GM21390 (cell line): ENCODE results near the gene HEMK1.

Source experiments
- ATAC-seq: cut with Tn5 transposase; IDR thresholded peaks from one replicate; pipeline ENCODE4 v1.9.1; 2021; ENCODE audit not compliant: unreplicated experiment

The HEMK1 gene

GRCh38 chr3:50573566-50574443 is 4.5 kb downstream of the HEMK1 start:
- ATAC-seq = no peak

GRCh38 chr3:50574444-50574831 is 5.1 kb downstream of the HEMK1 start:
- ATAC-seq = no peak

DNA sequence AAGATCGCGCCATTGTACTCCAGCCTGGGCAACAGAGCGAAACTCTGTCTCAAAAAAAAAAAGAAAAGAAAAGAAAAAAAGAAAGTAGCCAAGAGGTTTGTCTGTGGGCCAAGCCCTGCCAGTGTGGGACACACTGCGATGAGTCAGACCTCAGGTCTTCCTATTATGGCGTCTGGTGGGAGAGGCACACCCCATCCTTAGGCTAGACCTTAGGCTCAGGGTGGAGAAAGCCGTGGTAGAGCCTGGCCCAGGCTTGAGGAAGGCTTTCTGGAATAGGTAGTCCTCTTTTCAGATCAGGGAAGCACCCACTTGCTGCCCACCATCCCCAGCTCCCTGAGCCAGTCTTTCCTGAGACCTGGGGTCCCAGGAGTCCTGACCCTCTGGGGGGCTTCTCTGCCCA is 6.0 kb downstream of the HEMK1 start:
- no peak for ATAC-seq

DNA sequence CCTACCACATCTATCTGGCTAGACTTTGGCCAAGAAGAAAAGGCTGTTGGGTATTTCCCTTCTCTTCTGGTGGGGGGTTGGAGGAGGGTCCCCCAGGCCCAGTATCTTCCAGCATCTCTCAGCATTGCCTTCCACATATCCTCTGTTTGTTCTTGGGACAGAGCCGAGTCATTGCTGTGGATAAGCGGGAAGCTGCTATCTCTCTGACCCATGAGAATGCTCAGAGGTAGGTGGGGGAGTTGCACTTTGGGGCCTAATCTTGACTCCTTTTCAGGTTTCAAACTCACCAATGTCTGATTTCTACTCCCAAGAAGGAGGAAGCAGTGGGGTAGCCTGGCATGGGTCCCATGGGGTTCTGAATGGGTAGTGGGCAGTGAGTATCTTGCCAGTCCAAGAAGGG is 8.0 kb downstream of the HEMK1 start:
- ATAC-seq = no peak

DNA sequence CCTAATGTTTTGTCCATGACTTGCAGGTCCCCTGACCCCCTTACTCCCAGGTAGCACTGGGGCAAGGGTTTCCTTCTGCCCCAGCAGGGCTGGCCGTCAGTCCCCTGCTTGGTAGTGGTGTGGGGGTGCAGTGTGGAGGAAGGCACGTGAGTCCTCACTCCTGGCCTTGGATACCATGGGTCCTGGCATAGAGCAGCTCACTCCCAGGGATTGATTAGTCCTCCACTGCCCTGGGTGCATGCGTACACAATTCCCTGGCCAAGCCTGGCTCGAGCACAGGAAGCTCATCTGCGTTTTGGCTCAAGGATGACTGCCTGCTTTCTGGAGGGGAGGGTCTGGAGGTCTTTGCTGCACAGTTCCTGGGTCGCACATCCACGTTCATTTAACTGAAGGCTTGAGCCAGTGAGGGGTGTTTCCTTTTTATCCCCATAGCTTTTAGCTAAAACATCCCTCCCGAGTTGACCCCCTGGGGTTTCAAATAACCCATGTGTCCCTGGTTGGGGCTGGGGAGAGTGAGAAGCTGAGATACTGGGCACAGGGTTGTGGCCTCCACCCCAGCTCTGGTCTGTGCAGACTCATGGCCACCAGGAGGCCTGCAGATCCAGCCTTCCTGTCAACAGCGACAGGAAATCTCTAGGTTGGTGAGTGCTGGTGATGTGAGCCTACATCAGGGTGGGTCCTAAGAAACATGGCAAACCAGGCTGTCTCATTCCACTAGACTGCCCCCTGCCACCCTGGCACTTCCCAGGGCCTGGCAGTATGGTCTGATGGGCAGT is 11.5 kb downstream of the HEMK1 start:
- no peak for ATAC-seq

- ATAC-seq = no peak
These were observed 12.1 kb downstream of the HEMK1 start for GRCh38 chr3:50581459-50581842.

DNA sequence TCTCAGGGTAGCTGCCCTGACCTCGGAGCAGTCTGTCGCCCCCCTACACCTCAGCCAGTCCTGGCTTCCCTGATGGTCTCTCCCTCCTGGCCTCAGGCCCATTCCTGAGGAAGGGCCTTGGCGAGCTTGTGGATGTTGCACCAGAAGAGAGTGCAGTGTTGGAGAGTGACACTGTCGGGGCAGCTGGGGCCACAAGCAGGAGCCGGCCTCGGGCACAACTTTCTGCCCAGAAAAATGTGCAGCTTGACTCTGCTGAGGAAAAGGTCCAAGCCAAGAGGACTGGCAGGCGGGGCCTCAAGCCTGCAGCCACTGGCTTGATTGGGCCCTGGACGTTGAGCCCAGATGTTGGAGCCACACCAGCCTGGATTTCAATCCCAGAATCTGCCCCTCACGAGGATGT is 12.8 kb downstream of the HEMK1 start:
- ATAC-seq = no peak

GRCh38 chr3:50583897-50584296 is 14.6 kb downstream of the HEMK1 start:
- ATAC-seq = no peak

DNA sequence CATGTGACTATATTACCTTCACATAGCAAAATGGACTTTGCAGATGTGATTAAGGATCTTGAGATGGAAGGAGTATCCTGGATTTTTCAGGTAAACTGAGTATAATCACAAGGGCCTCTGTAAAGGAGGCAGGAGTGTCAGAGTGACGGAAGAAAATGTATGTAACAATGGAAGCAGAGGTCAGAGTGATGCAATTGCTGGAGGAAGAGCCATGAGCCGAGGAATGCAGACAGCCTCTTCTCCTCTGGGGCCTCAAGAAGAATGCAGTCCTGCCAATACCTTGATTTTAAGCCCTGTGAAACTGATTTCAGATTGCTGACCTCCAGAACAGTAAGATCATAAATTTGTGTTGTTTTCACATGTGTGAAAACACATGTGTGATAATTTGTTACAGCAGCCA is 15.1 kb downstream of the HEMK1 start:
- no peak for ATAC-seq

GRCh38 chr3:50585919-50586762 is 16.8 kb downstream of the HEMK1 start:
- ATAC-seq = no peak

- no peak for ATAC-seq
These were observed 17.4 kb downstream of the HEMK1 start for GRCh38 chr3:50586763-50587070.

DNA sequence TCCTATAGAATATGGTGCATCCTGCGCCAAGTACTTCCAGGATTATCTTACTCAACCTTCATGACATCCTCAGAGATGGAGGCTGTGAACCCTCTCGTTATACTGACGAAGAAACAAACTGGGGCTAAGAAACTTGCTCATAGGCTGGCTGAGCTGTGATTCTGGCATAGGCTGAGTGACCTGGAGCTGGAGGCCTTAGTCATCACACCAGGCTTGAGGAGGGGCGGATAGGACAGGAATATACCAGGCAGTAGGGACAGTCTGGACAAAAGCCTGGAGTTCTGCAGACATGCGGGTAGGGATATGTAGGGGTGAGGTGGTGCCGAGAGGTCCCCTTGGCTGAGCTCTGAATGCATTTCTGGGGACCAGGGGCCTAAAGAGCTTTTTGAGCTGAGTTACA is 18.1 kb downstream of the HEMK1 start:
- no peak for ATAC-seq

GRCh38 chr3:50587806-50588758 is 18.8 kb downstream of the HEMK1 start:
- ATAC-seq = peak; percentile 31

- ATAC-seq = no peak
These were observed 19.6 kb downstream of the HEMK1 start for GRCh38 chr3:50588759-50589433.

DNA sequence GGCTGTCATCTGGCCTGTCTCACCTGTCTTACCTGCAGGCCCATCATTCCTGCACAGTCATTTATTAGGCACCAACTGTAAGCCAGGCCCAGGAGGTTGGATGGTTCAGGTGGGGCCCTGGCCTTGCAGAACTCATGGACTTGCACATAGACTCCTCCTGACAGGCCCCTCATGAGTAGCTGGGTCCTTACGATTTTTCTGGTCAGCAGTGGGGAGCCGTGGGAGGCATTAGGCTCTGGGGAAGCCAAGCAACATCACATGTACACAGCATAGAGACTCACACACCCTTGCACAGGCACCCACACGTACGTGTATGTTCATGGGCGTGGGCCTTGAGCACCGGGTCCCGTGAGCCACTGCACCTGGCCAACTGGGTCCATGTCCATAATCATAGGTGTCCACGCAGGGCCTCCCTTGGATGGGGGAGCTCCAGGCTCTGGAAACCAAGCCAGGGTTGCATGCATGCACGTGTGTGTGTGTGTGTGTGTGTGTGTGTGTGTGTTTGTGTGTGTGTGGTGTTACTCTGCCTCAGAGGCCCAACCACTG is 21.9 kb downstream of the HEMK1 start:
- ATAC-seq = no peak

DNA sequence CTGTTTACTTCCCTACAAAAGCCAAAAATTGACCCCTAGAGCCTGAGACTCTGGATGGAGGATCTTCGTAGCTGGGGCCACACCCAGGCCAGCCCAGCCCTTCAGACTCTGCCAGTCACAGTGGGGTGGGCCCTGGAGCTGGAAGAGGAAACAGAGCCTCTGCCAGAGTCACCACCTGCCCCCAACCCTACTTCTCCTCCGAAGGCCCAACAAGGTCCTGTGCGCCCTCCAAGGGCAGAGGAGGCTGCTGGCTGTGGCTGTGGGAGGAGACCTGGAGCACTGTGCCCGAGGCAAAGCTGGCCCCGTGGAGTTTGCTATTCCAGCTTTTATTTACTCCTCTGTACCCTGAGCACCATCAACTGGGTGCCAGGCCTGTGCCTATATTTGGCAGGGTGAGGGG is 23.2 kb downstream of the HEMK1 start:
- ATAC-seq = no peak

GRCh38 chr3:50594253-50594785 is 25.0 kb downstream of the HEMK1 start:
- ATAC-seq = no peak

DNA sequence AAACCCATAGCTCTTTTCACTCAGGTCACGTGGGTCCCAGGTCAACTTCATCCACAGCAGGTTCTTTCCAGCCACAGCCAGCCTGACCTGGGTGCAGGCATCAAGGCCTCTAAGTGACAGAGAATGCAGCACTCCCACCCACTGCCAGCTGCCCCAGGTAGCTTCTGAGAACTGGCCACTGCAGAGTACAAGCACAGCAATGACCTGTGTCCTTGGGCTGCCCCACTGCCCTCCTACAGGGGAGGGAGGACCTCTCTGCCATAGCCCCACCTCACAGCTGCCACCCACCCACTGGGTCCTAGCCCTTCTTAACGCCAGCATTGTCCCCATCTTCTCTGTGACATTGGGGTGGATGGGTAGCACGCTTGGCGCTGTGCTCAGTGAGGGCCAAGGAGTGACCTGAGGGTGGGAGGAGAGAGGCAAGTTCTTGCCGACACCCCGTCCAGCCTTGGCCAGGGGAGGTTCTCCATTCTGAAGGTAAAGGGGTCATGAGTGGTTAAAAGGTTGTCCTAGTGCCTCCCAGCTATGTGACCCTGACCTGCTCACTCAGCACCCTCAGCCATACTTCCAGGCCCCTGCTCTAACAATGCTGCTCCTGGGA is 29.9 kb downstream of the HEMK1 start:
- ATAC-seq = no peak

GRCh38 chr3:50599716-50600118 is 30.4 kb downstream of the HEMK1 start:
- no peak for ATAC-seq
